ENCODE measurements around the gene SLC18A3. TPM values are rescaled to one million over a fixed set of nuclear protein-coding genes. Genes with fewer than 3 reads are reported as not detected.

Gene SLC18A3
- total RNA-seq, 1 experiment from 2014 or later = not detected

DNA sequence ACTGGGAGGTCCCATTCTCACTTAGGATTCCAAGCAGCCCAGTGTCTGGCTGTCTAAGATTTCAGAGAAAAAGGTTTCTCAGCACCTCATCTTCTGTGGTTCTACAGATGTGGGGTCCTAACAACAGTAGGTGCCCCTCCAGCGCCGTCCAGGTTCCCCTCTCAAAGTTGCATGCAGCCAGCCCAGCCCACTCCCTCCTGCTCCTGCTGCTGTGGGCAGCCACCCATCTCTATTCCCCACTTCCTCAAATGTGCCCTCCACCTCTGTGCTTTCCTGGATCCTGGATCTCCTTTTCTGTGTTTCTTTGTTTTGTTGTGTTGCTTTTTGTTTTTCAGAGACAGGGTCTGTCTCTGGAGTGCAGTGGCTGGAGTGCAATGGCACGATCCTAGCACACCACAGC lies 13.3 kb upstream of the SLC18A3 start (continued):
- TF ChIP-seq, protein P1, sequence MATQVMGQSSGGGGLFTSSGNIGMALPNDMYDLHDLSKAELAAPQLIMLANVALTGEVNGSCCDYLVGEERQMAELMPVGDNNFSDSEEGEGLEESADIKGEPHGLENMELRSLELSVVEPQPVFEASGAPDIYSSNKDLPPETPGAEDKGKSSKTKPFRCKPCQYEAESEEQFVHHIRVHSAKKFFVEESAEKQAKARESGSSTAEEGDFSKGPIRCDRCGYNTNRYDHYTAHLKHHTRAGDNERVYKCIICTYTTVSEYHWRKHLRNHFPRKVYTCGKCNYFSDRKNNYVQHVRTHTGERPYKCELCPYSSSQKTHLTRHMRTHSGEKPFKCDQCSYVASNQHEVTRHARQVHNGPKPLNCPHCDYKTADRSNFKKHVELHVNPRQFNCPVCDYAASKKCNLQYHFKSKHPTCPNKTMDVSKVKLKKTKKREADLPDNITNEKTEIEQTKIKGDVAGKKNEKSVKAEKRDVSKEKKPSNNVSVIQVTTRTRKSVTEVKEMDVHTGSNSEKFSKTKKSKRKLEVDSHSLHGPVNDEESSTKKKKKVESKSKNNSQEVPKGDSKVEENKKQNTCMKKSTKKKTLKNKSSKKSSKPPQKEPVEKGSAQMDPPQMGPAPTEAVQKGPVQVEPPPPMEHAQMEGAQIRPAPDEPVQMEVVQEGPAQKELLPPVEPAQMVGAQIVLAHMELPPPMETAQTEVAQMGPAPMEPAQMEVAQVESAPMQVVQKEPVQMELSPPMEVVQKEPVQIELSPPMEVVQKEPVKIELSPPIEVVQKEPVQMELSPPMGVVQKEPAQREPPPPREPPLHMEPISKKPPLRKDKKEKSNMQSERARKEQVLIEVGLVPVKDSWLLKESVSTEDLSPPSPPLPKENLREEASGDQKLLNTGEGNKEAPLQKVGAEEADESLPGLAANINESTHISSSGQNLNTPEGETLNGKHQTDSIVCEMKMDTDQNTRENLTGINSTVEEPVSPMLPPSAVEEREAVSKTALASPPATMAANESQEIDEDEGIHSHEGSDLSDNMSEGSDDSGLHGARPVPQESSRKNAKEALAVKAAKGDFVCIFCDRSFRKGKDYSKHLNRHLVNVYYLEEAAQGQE (IDR thresholded peaks at IDR 0.05; ENCODE audit: low read depth) = no peak
- TF ChIP-seq CEBPB (IDR thresholded peaks at IDR 0.05; ENCODE audit: low read depth) (no peak), SRF (IDR thresholded peaks at IDR 0.05; ENCODE audit: low read depth) (no peak), EZH2phosphoT487 (IDR thresholded peaks at IDR 0.05; ENCODE audit: borderline replicate concordance) (no peak), CBX3 (IDR thresholded peaks at IDR 0.05; ENCODE audit: low read depth) (no peak), POLR2A (IDR thresholded peaks at IDR 0.05; ENCODE audit: borderline replicate concordance, extremely low read depth, insufficient read depth, insufficient read length) (no peak), ELF1 (IDR thresholded peaks at IDR 0.05; ENCODE audit: borderline replicate concordance, low read depth) (no peak), RAD21 (IDR thresholded peaks at IDR 0.05; ENCODE audit: low read depth) (no peak), SIN3A (IDR thresholded peaks at IDR 0.05; ENCODE audit: low read depth) (no peak), SP1 (IDR thresholded peaks at IDR 0.05; ENCODE audit: low read depth) (no peak)
- TF ChIP-seq, protein P2, sequence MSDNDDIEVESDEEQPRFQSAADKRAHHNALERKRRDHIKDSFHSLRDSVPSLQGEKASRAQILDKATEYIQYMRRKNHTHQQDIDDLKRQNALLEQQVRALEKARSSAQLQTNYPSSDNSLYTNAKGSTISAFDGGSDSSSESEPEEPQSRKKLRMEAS (IDR thresholded peaks at IDR 0.05) = no peak
- TF ChIP-seq, protein P3, sequence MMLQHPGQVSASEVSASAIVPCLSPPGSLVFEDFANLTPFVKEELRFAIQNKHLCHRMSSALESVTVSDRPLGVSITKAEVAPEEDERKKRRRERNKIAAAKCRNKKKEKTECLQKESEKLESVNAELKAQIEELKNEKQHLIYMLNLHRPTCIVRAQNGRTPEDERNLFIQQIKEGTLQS (IDR thresholded peaks at IDR 0.05) = no peak

DNA sequence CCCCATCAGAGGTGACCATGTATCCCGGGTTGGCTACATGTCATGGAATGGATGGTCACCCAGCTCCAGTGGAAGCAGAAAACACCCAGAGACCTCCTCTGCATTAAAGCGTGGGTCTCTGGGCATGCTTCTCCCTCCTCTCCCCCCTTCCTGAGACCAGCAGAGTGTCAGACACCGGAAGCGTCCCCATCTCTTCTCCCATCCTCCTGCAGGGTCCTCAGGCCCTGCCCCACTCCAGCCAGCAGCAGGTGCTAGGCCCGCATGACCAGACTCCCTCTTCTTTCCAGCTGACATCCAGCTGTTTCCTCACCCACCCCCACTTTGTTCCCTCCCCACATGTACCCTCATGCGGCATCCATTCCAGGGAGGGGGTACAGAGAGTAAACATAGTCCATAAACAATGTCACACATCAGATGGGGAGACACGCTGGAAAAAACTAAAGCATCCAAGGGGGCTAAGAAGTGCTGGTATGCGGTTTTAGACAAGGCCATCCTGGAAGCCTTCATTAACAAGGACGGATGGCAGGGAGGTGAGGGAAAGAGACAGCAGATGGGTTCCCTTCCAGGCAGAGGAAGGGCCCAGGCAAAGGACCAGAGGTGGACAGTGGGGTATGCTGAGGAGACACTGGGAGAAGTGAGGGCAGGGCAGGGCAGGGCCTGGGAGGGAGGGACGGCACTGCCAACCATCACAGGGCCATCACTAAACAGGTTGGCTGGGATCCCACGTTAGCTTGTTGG lies 12.5 kb upstream of the SLC18A3 start:
- no peak overlapping the region for H3K4me2 ChIP-seq (ENCODE audit: low read length)
- DNase-seq (ENCODE audit: low read depth, low spot score) = no peak
- H3K27ac ChIP-seq (ENCODE audit: low read depth, low read length) = no peak overlapping the region
- H3K4me1 ChIP-seq (ENCODE audit: control insufficient read depth in 1 of 2, insufficient read depth in 2 of 2, low read length in 2 of 2) = peaks cover 0 to 3% of the 10 kb centered on the region in 2 experiments; a peak in 1 of 4 replicates
- intact Hi-C loops (cut with micrococcal nuclease) = no loop called here
- no peaks in the 10 kb centered on the region for H3K9me2 ChIP-seq (ENCODE audit: insufficient read depth)
- BruUV-seq (replicated peaks) = no TSS peak
- H3K9me3 ChIP-seq (ENCODE audit: control insufficient read depth in 1 of 2, insufficient read depth in 1 of 2, low read depth in 1 of 2, low read length in 2 of 2) = no peaks in the 10 kb centered on the region
- TF ChIP-seq CEBPB (IDR thresholded peaks at IDR 0.05; ENCODE audit: low read depth) (no peak), EGR1 (IDR thresholded peaks at IDR 0.05; ENCODE audit: low read depth) (no peak)
- no peak overlapping the region for H2AFZ ChIP-seq (ENCODE audit: low read depth, low read length, poor library complexity, severe bottlenecking)
- no peaks in the 10 kb centered on the region for H3K36me3 ChIP-seq (ENCODE audit: control insufficient read depth in 1 of 2, insufficient read depth in 2 of 2, low read length in 2 of 2)
- no peak overlapping the region for H3K9ac ChIP-seq (ENCODE audit: low read length)
- peaks cover 5% of the 10 kb centered on the region; the same call in 1 of the 2 replicates for H3K27me3 ChIP-seq (ENCODE audit: insufficient read depth, low read length)
- no peaks in the 10 kb centered on the region for H3K79me2 ChIP-seq (ENCODE audit: insufficient read depth, low read length)
- H4K20me1 ChIP-seq (ENCODE audit: insufficient read depth) = no peaks in the 10 kb centered on the region
- CTCF ChIA-PET = no interaction called here
- H3K4me3 ChIP-seq (replicated peaks in 1 of 2; ENCODE audit: low read depth in 1 of 2, low read length in 2 of 2) = no peak overlapping the region
- POLR2A ChIA-PET = no interaction called here
- no peak for ATAC-seq
- RAD21 ChIA-PET (ENCODE audit: low non-redundant PET in 1 of 2, low total read pairs in 2 of 2, uncharacterized antibody in 2 of 2, unreplicated experiment in 2 of 2) = no interaction called here

Data from HCT116 (cell line).